DOHH2 (cell line): ENCODE measurements around the gene SNX5.

Source experiments
- H3F3A ChIP-seq: fragments of 200-600 bp; sonication (generic), shearing (Covaris generic); 2 replicates; pipeline ENCODE4 v1.6.0; 2016; ENCODE audit warnings: antibody characterized with exemption, mild to moderate bottlenecking; ENCODE audit not compliant: control insufficient read depth, insufficient read depth
- H3K27ac ChIP-seq: fragments of 200-600 bp; sonication (generic); 2 replicates; pipeline ENCODE4 v1.5.1; 2014; ENCODE audit warnings: low read depth, mild to moderate bottlenecking, low read length, moderate library complexity
- H3K27me3 ChIP-seq: fragments of 200-600 bp; sonication (generic); 2 replicates; pipeline ENCODE4 v1.6.1; 2014; ENCODE audit warnings: mild to moderate bottlenecking, low read length, mixed read lengths; ENCODE audit not compliant: control insufficient read depth
- H3K36me3 ChIP-seq: fragments of 200-600 bp; sonication (generic); 2 replicates; pipeline ENCODE4 v1.6.1; 2014; ENCODE audit warnings: mild to moderate bottlenecking, low read length, moderate library complexity, mixed read lengths; ENCODE audit not compliant: control insufficient read depth
- H3K4me1 ChIP-seq: fragments of 200-600 bp; sonication (generic); 2 replicates; pipeline ENCODE4 v1.6.1; 2014; ENCODE audit warnings: mild to moderate bottlenecking, low read length, mixed read lengths; ENCODE audit not compliant: control insufficient read depth
- H3K4me2 ChIP-seq: fragments of 200-600 bp; sonication (generic); 2 replicates; pipeline ENCODE4 v1.6.0; 2014; ENCODE audit warnings: mild to moderate bottlenecking, low read length, moderate library complexity
- H3K4me3 ChIP-seq: fragments of 200-600 bp; sonication (generic); 2 replicates; pipeline ENCODE4 v1.5.1; 2014; ENCODE audit warnings: mild to moderate bottlenecking, low read length, mixed read lengths
- H3K79me2 ChIP-seq: fragments of 200-600 bp; sonication (generic); 2 replicates; pipeline ENCODE4 v1.6.1; 2014; ENCODE audit warnings: mild to moderate bottlenecking, low read length, mixed read lengths; ENCODE audit not compliant: control insufficient read depth
- H3K9me2 ChIP-seq: fragments of 200-600 bp; sonication (generic); replicated peaks from 2 replicates; pipeline ENCODE4 v1.6.1; 2014; ENCODE audit warnings: mild to moderate bottlenecking, low read length, mixed read lengths; ENCODE audit not compliant: control insufficient read depth
- H3K9me3 ChIP-seq: fragments of 200-600 bp; sonication (generic); 2 replicates; pipeline ENCODE4 v1.6.1; 2014; ENCODE audit warnings: antibody characterized with exemption, low read length, mixed read lengths; ENCODE audit not compliant: control insufficient read depth, insufficient read depth
- H4K20me1 ChIP-seq: fragments of 200-600 bp; sonication (generic); 2 replicates; pipeline ENCODE4 v1.6.0; 2014; ENCODE audit warnings: low read depth, mild to moderate bottlenecking, antibody characterized with exemption, low read length, moderate library complexity; ENCODE audit not compliant: control insufficient read depth, insufficient read depth
- CTCF ChIP-seq: fragments of 200-600 bp; sonication (generic); IDR thresholded peaks from one replicate; pipeline ENCODE4 v1.5.1; 2014; ENCODE audit warnings: antibody characterized with exemption, mild to moderate bottlenecking, low read depth, low read length; ENCODE audit not compliant: poor library complexity, severe bottlenecking
- EZH2phosphoT487 ChIP-seq: fragments of 200-600 bp; sonication (generic); IDR thresholded peaks from 2 replicates; pipeline ENCODE4 v1.6.1; 2017; ENCODE audit warnings: borderline replicate concordance, mild to moderate bottlenecking, antibody characterized with exemption, low read length, moderate library complexity, mixed read lengths

The SNX5 gene

DNA sequence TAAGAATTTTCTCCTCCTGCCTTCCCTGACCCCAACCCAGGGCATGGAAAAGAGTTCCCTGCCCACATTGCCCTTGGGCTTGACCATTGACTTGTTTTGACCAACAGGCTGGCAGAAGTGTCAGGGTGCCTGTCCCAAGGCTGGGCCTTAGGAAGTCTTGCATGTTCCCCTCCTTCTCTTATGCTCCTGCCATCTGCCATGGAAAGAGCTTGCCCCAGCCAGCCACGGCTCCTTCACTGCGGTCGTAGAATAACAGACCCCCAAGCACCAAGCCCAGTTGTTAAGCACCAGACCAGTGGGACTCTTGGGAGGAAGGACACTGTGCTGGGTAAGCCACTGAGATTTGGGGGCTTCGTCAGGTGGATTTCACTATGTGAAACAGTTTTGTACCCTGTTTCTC is 53.6 kb downstream of the SNX5 start:
- no peak overlapping the region for H3K4me2 ChIP-seq
- no peak overlapping the region for H3K27ac ChIP-seq
- no peaks in the 10 kb centered on the region for H3K79me2 ChIP-seq
- TF ChIP-seq CTCF (no peak), EZH2phosphoT487 (no peak)
- no peaks in the 10 kb centered on the region for H3K27me3 ChIP-seq
- peaks cover 32% of the 10 kb centered on the region for H3K4me1 ChIP-seq
- no peak overlapping the region for H3K4me3 ChIP-seq
- H4K20me1 ChIP-seq = no peaks in the 10 kb centered on the region
- H3K9me2 ChIP-seq = no peaks in the 10 kb centered on the region
- no peaks in the 10 kb centered on the region for H3K36me3 ChIP-seq
- peaks cover 8% of the 10 kb centered on the region; the same call in 1 of the 2 replicates for H3F3A ChIP-seq
- no peaks in the 10 kb centered on the region for H3K9me3 ChIP-seq

GRCh38 chr20:17912916-17913315 is 55.7 kb downstream of the SNX5 start:
- H3K9me2 ChIP-seq = no peaks in the 10 kb centered on the region
- no peaks in the 10 kb centered on the region for H3K79me2 ChIP-seq
- no peak overlapping the region for H3K27ac ChIP-seq
- H3K4me1 ChIP-seq = peaks cover 51% of the 10 kb centered on the region
- peaks cover 3% of the 10 kb centered on the region; the same call in 1 of the 2 replicates for H3F3A ChIP-seq
- H3K27me3 ChIP-seq = no peaks in the 10 kb centered on the region
- H3K9me3 ChIP-seq = no peaks in the 10 kb centered on the region
- no peak overlapping the region for H3K4me2 ChIP-seq
- H4K20me1 ChIP-seq = no peaks in the 10 kb centered on the region
- TF ChIP-seq EZH2phosphoT487 (no peak), CTCF (no peak)
- no peaks in the 10 kb centered on the region for H3K36me3 ChIP-seq
- H3K4me3 ChIP-seq = no peak overlapping the region

DNA sequence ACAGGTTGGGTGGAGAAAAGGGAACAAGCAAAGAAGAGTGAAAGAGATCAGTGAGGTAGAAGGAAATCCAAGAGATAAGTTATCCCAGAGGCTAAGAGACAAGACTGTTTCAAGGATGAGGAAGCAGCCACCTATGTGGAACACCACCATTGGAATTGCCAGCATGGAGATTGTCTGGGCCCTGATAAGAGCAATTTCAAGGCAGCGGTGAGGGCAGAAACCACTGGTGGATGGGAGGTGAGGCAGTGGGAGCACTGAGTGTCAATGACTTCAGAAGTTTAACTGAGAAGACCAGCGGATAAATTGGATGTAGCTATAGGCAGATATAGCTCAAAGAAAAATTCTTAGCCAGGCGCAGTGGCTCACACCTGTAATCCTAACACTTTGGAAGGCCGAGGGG is 56.7 kb downstream of the SNX5 start:
- Histone ChIP-seq H3K27me3 (no peaks in the 10 kb centered on the region), H3K4me3 (no peak overlapping the region), H3F3A (peaks cover 3% of the 10 kb centered on the region; the same call in 1 of the 2 replicates), H3K4me2 (no peak overlapping the region), H3K27ac (no peak overlapping the region), H3K36me3 (no peaks in the 10 kb centered on the region), H3K4me1 (peaks cover 54% of the 10 kb centered on the region), H4K20me1 (no peaks in the 10 kb centered on the region), H3K9me2 (no peaks in the 10 kb centered on the region), H3K9me3 (no peaks in the 10 kb centered on the region), H3K79me2 (no peaks in the 10 kb centered on the region)
- TF ChIP-seq EZH2phosphoT487 = no peak
- no peak for TF ChIP-seq CTCF
